RCC 7860 (cell line): Measurements from ENCODE around the gene NME5.
"Not testable (repeated sequence)": the region's sequence is repeated elsewhere in the genome, so short reads cannot be mapped to it uniquely, and the experiment has no call there.

ENCODE experiments used
- DNase-seq: peaks from one replicate; pipeline ENCODE4 v3.0.0-alpha.2; 2015; ENCODE audit warnings: low spot score
- FAIRE-seq: peaks from 2 replicates; lab custom pipeline; 2012; peaks lifted over from hg19 to GRCh38; lab: Jason Lieb, UNC

NME5 gene

DNA sequence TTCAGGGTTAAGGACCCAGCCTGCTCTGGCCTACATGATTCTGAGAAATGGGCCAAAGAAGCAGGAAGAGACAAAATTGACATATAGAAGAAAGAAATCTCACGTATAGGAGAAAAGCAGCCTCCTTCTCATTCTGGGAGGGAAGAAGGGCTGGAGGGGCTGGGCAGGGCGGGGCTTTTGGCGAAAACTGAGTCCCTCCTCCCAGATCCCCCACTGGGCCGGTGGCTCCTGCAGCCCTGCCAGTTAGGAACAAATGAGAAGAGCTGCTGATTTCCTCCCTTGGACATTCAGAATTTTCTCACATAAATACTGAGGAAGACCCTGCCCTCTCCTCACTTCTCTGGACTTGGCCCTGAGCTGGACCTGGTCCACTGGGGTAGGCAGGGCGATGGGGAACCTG lies 55.5 kb downstream of the NME5 start, which contains the start of gene WNT8A:
WNT8A (plus strand) TSS at position 332 of the 400 bp plus-strand sequence. CDS start 95 bp downstream, outside the sequence.
- no peak for FAIRE-seq
- no peak for DNase-seq

GRCh38 chr5:138082033-138082432 lies 57.2 kb downstream of the NME5 start:
- FAIRE-seq (no peak), DNase-seq (no peak)

GRCh38 chr5:138078006-138078643 lies 61.1 kb downstream of the NME5 start:
- DNase-seq (no peak), FAIRE-seq (no peak)

DNA sequence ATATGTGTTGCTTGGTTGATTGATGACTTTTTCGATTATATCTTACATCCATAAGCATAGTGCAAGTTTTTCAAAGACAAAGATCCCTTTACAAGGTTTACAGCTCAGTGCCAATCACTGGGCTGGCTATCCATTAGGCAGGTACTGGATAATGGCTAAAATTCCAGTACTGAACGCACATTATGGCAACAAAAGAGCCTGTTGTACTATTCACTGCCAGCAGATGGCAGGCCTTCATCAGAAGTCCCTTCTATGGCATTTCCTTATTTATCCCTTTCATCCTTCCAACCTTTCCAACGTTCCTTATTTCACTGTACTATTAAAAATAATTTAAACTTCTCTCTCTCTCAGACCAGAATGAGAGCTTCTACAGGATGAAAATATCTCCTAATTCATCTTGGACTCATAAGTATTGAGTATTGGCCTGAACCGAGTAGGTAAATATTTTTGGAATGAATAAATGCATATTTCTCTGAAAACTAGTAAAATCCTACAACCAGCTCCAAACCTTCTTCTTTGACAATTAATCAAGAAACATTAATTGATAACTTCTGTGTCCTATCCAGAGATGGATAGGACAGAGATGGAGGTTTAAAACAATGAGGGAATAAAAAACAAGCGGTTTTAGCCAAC lies 62.0 kb downstream of the NME5 start:
- DNase-seq (peak; percentile 35), FAIRE-seq (peak; percentile 50)

- DNase-seq, FAIRE-seq: not testable (repeated sequence)
Observed at GRCh38 chr5:138070026-138070425, 69.2 kb downstream of the NME5 start.

DNA sequence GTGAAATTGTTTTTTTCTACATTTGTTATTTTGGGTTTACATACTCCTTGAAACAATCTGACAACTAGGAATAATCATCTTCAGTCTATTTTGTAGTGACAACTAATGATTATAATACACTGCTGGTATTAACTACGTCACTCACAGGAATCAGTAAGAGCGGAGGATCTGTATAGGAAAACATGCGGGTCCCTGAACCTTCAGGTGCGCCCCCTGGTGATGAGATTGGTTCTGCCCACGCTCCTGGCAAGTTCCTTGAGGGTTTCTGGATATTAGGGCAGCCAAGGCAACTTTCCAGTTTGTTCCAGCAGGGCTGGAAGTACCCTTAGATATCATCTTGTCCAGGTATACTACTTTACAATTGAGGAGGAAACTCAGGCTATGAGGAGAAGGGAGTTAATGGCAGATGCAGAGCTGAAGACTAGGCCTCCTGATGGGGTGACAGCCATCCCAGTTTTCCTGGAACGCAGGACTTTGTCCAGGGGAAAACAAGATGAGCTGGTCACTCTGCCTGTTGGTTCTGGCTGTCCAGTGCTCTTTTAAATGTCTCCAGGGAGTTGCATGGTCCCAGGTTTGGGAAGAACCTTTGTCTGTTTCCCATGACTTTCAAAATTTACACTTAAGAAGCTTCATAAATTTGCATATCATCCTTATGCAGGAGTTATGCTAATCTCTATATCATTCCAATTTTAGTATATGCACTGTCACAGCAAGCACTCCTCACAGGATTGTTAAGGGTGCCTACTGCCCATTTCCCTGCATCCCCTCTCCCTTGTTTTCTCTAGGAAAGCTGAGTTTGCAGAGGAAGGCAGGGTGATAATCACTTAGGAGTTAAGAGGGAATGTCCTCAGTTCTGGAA lies 70.3 kb downstream of the NME5 start:
- FAIRE-seq (peak; percentile 52), DNase-seq (peak; percentile 50)

DNA sequence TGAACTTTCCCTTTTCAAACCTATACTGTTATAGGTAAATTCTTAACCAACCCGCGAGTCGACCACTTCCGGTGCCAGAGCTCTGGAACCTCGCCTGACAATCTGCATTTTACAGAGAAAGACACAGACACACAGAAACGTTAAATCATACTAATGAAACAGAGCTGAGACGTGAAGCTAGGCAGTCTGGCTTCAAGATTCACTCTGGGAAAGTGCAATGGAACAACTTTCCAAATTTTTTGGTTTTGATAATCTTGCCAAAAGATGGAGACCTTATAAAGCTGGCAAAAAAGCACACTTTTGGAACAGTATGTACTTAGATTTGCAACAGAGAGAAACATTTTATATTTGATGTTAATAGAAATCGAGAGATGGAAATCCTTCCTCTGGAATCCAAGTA lies 71.3 kb downstream of the NME5 start:
- FAIRE-seq (no peak), DNase-seq (no peak)
